ENCODE measurements around the gene PIGM.

- no peak for TF ChIP-seq POLR2A (IDR thresholded peaks at IDR 0.05)
- no peak for TF ChIP-seq CTCF (IDR thresholded peaks at IDR 0.05)
These were observed 45.3 kb downstream of the PIGM start for GRCh38 chr1:159986531-159986930.
